ENCODE results near the gene FOXF1.

GRCh38 chr16:86494565-86495356 lies 15.6 kb upstream of the FOXF1 start:
- TF ChIP-seq CTCF (IDR thresholded peaks at IDR 0.05; ENCODE audit: borderline replicate concordance, extremely low read depth, low read length, poor library complexity, severe bottlenecking) (no peak), EZH2 (IDR thresholded peaks at IDR 0.05; ENCODE audit: borderline replicate concordance, low read depth, low read length, severe bottlenecking) (no peak)
